HepG2 (cell line): ENCODE results near the gene CST3. TPM values are rescaled to one million over a fixed set of nuclear protein-coding genes. Genes with fewer than 3 reads are reported as not detected.

Experiments used
- ATAC-seq: fragments of 200-7000 bp; cut with Tn5 transposase; 3 replicates; pipeline ENCODE4 v1.9.1; 2020; ENCODE audit warnings: mild to moderate bottlenecking, moderate library complexity
- BruUV-seq: library from RNA; stranded (reverse); fragments of 400-500 nt; replicated peaks from 2 replicates; lab custom pipeline; 2021; lab: Mats Ljungman, UMichigan
- CTCF ChIA-PET: fragments of 300-600 bp; formaldehyde crosslinking; extraction: SDS; loops from one replicate; lab custom pipeline; 2021; ENCODE audit warnings: low total read pairs, inconsistent platforms, low intra/inter-chr PET ratio; lab: Yijun Ruan, JAX
- POLR2A ChIA-PET: fragments of 350-600 bp; sonication (Branson Sonifier 250); formaldehyde crosslinking; loops from one replicate; lab custom pipeline; 2020; ENCODE audit warnings: antibody characterized with exemption, inconsistent platforms; lab: Yijun Ruan, JAX
- DNase-seq: peaks from one replicate; pipeline ENCODE4 v3.0.0-alpha.2; 2015; ENCODE audit warnings: low spot score
- FAIRE-seq: peaks from 3 replicates; lab custom pipeline; 2011; peaks lifted over from hg19 to GRCh38; lab: Jason Lieb, UNC
- H2AFZ ChIP-seq: one replicate; pipeline ENCODE4 v1.6.1; 2011; ENCODE audit warnings: low read length, inconsistent platforms
- H3K27ac ChIP-seq: fragments of 300-600 bp; 3 replicates; pipeline ENCODE4 v1.8.0; 2011; ENCODE audit warnings: mixed run types, mild to moderate bottlenecking, mixed read lengths, low read length, inconsistent platforms; ENCODE audit not compliant: insufficient read depth; ENCODE audit errors: extremely low read length
- H3K27me3 ChIP-seq, 2 experiments: fragments of 200-600 bp in 1 of 2; 2 replicates in 1 of 2; 3 replicates in 1 of 2; pipeline versions ENCODE4 v1.6.0 to v1.8.0; 2011; ENCODE audit warnings: low read length in 2 of 2, mild to moderate bottlenecking in 2 of 2, moderate library complexity in 2 of 2, inconsistent platforms in 1 of 2; ENCODE audit not compliant: insufficient read depth in 2 of 2, control insufficient read depth in 1 of 2
- H3K36me3 ChIP-seq, 2 experiments: fragments of 200-600 bp in 1 of 2; replicated peaks in 1 of 2; 2 replicates in 1 of 2; 3 replicates in 1 of 2; pipeline versions ENCODE4 v1.5.1 to v1.8.0; 2011; ENCODE audit warnings: low read length in 2 of 2, inconsistent platforms in 1 of 2; ENCODE audit not compliant: insufficient read depth in 2 of 2, control insufficient read depth in 1 of 2
- H3K4me1 ChIP-seq: 2 replicates; pipeline ENCODE4 v1.5.1; 2012; ENCODE audit warnings: low read length, inconsistent platforms; ENCODE audit not compliant: insufficient read depth
- H3K4me2 ChIP-seq: 2 replicates; pipeline ENCODE4 v1.6.0; 2011; ENCODE audit warnings: low read depth, low read length, inconsistent platforms
- H3K4me3 ChIP-seq, 3 experiments: fragments of 200-600 bp in 1 of 3; sonication (generic), shearing (Covaris generic) in 1 of 3; replicated peaks in 1 of 3; 2 replicates each; pipeline ENCODE4 v1.5.1; 2011 to 2016; ENCODE audit warnings: low read length in 3 of 3, inconsistent platforms in 2 of 3, low read depth in 2 of 3, mild to moderate bottlenecking in 2 of 3, control low read depth in 1 of 3, mixed read lengths in 1 of 3; ENCODE audit not compliant: insufficient read depth in 1 of 3
- H3K79me2 ChIP-seq: one replicate; pipeline ENCODE4 v1.6.1; 2011; ENCODE audit warnings: low read length, inconsistent platforms; ENCODE audit not compliant: insufficient read depth
- H3K9ac ChIP-seq: 2 replicates; pipeline ENCODE4 v1.6.0; 2011; ENCODE audit warnings: mild to moderate bottlenecking, low read depth, low read length, inconsistent platforms; ENCODE audit not compliant: insufficient read depth
- H3K9me3 ChIP-seq: 2 replicates; pipeline ENCODE4 v1.5.1; 2012; ENCODE audit warnings: mild to moderate bottlenecking, low read length
- H4K20me1 ChIP-seq: 2 replicates; pipeline ENCODE4 v1.6.0; 2011; ENCODE audit warnings: inconsistent platforms, mild to moderate bottlenecking, low read length, moderate library complexity; ENCODE audit not compliant: insufficient read depth
- GATAD1 ChIP-seq: IDR thresholded peaks from 2 replicates; pipeline ENCODE4 v1.6.1; 2016; ENCODE audit warnings: missing genetic modification reagents, missing compliant biosample characterization
- POLR2AphosphoS2 ChIP-seq: IDR thresholded peaks from 2 replicates; pipeline ENCODE4 v1.6.1; 2011; ENCODE audit warnings: low read depth, low read length, improper control_type of control experiment
- SRSF1 ChIP-seq: fragments of 200-400 bp; formaldehyde crosslinking; optimal IDR thresholded peaks from 2 replicates; pipeline ENCODE3; 2017; ENCODE audit warnings: mild to moderate bottlenecking, low read depth, low read length, moderate library complexity
- THAP9 ChIP-seq: sonication (generic); formaldehyde crosslinking; IDR thresholded peaks from 2 replicates; pipeline ENCODE4; 2020; ENCODE audit warnings: missing genetic modification reagents, mild to moderate bottlenecking, borderline replicate concordance
- ZNF567 ChIP-seq: sonication (generic); formaldehyde crosslinking; IDR thresholded peaks from 2 replicates; pipeline ENCODE4 v1.8.1; 2023; ENCODE audit warnings: mild to moderate bottlenecking, missing genetic modification reagents, borderline replicate concordance
- ZZZ3 ChIP-seq: sonication (generic); formaldehyde crosslinking; IDR thresholded peaks from 2 replicates; pipeline ENCODE4 v1.4.0; 2020; ENCODE audit warnings: missing genetic modification reagents, mild to moderate bottlenecking, borderline replicate concordance
- WGBS: methylation state at CpG from one replicate; pipeline ENCODE4 v1.1.6; 2017; ENCODE audit warnings: low lambda C conversion rate; 5-methylcytosine and 5-hydroxymethylcytosine counted together
- in situ Hi-C: cut with HindIII; loops from 2 replicates; pipeline ENCODE4 v1.10.0; 2017; ENCODE audit warnings: low pct_unique_long_range_greater_than_20kb; ENCODE audit not compliant: extremely low pct_ligation_motif_present
- intact Hi-C: fragments of 100-400 bp; cut with micrococcal nuclease; formaldehyde crosslinking; loops from one replicate; pipeline ENCODE4 v1.10.0; 2022; ENCODE audit not compliant: unreplicated experiment
- polyA plus RNA-seq, 8 experiments: library from polyadenylated mRNA; depleted of rRNA in 3 of 8; stranded (reverse) in 7 of 8; unstranded in 1 of 8; fragments of >200 nt; fragmentation: Illumina TruSeq in 4 of 8; extraction: Trizol in 4 of 8; gene quantifications; 2 replicates each; pipeline versions ENCODE4 v1.2.1 to v1.2.3, GENCODE V29; 2011 to 2016; ENCODE audit warnings: low read depth in 4 of 8, missing spikeins in 1 of 8, mixed read lengths in 1 of 8; ENCODE audit not compliant: insufficient read depth in 1 of 8
- total RNA-seq, 5 experiments: library from RNA; depleted of rRNA; stranded (reverse); fragments of >200 nt; fragmentation: Illumina TruSeq; extraction: Trizol; gene quantifications; 2 replicates each; pipeline ENCODE4 v1.2.3, GENCODE V29; 2016; ENCODE audit warnings: low read depth in 1 of 5

Gene CST3
- total and polyA plus RNA-seq, 2 of the 13 experiments (the other 11 are each of a cell fraction or from before 2014, with no cell fraction given): 690 to 1,005 TPM

DNA sequence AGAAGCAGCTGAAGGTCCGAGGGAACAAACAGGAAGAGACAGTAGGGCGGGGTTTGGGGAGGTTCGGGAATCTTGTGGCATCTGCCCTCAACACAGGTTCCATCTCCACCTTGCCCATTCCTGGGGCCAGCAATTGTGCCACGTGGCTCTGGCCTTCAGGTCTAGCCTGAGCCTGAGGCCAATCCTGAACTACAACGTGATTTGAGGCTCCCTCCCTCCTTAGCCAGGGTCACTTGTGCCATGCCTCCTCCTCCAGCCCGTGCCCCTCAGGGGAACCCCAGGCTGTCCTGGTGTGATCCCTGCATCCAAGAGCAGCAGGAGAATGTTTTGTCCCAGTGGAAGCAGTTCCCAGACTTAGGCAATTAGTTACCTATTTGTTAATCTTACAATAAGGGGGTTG lies 35.1 kb downstream of the CST3 start:
- FAIRE-seq (no peak), DNase-seq (no peak), ATAC-seq (no peak)
- Histone ChIP-seq H4K20me1 (no peaks in the 10 kb centered on the region), H3K27ac (no peak overlapping the region), H3K4me1 (peaks cover 13% of the 10 kb centered on the region), H3K4me3 (no peak overlapping the region), H3K9me3 (no peaks in the 10 kb centered on the region), H2AFZ (no peak overlapping the region), H3K79me2 (no peaks in the 10 kb centered on the region), H3K9ac (no peak overlapping the region), H3K27me3 (peaks cover 2 to 28% of the 10 kb centered on the region in 2 experiments; a peak in 4 of 5 replicates), H3K4me2 (no peak overlapping the region), H3K36me3 (no peaks in the 10 kb centered on the region)
- TF ChIP-seq THAP9 (CRISPR knock-in tag) (0 out of 2 replicates have a peak, but pooled peaks have one; percentile 26), ZNF567 (no peak)
- no TSS peak for BruUV-seq
- in situ Hi-C loops: no loop called here
- CTCF ChIA-PET: no interaction called here
- 14% methylated on average over 6 of the region's 6 CpGs for WGBS
- POLR2A ChIA-PET: no interaction called here
- intact Hi-C loops: no loop called here

GRCh38 chr20:23602241-23602640 lies 35.5 kb downstream of the CST3 start:
- ChIA-PET CTCF (no interaction called here), POLR2A (no interaction called here)
- H3K4me1 ChIP-seq: peaks cover 9% of the 10 kb centered on the region
- H3K79me2 ChIP-seq: no peaks in the 10 kb centered on the region
- H3K9me3 ChIP-seq: no peaks in the 10 kb centered on the region
- BruUV-seq: no TSS peak
- in situ Hi-C loops: no loop called here
- no peak overlapping the region for H2AFZ ChIP-seq
- 15% methylated on average over 2 of the region's 2 CpGs for WGBS
- peaks cover 2 to 28% of the 10 kb centered on the region in 2 experiments; a peak in 4 of 5 replicates for H3K27me3 ChIP-seq
- H4K20me1 ChIP-seq: no peaks in the 10 kb centered on the region
- H3K9ac ChIP-seq: no peak overlapping the region
- no peak overlapping the region for H3K27ac ChIP-seq
- FAIRE-seq (no peak), DNase-seq (no peak), ATAC-seq (no peak)
- intact Hi-C loops: no loop called here
- no peak overlapping the region for H3K4me3 ChIP-seq
- TF ChIP-seq POLR2AphosphoS2 (no peak), SRSF1 (no peak), ZZZ3 (CRISPR knock-in tag) (no peak), GATAD1 (no peak)
- H3K36me3 ChIP-seq: no peaks in the 10 kb centered on the region
- H3K4me2 ChIP-seq: no peak overlapping the region
